Brain pericyte (primary cell): ENCODE results near the gene PROM1.

Source experiments
- DNase-seq: peaks from one replicate; pipeline ENCODE4 v3.0.0-alpha.2; 2012; ENCODE audit warnings: low read depth, low spot score

Gene PROM1

GRCh38 chr4:16083241-16084191 is at the start of gene PROM1:
PROM1 (minus strand) TSS chr4:16084023; CDS start chr4:16075906, 8,117 bp downstream.
- no peak for DNase-seq

GRCh38 chr4:16133406-16133805 is 49.6 kb upstream of the PROM1 start:
- DNase-seq: no peak

- DNase-seq: no peak
Observed at GRCh38 chr4:16131293-16131692, 47.5 kb upstream of the PROM1 start.

- no peak for DNase-seq
Observed at GRCh38 chr4:16129336-16129735, 45.5 kb upstream of the PROM1 start.

- no peak for DNase-seq
Observed at GRCh38 chr4:16126714-16127113, 42.9 kb upstream of the PROM1 start.

- no peak for DNase-seq
Observed at GRCh38 chr4:16125571-16126445, 42.0 kb upstream of the PROM1 start.

- DNase-seq: no peak
Observed at GRCh38 chr4:16124232-16124631, 40.4 kb upstream of the PROM1 start.

GRCh38 chr4:16123356-16124084 is 39.7 kb upstream of the PROM1 start:
- DNase-seq: no peak

GRCh38 chr4:16122784-16123183 is 39.0 kb upstream of the PROM1 start:
- no peak for DNase-seq

GRCh38 chr4:16122308-16122711 is 38.5 kb upstream of the PROM1 start:
- DNase-seq: no peak

GRCh38 chr4:16120720-16121119 is 36.9 kb upstream of the PROM1 start:
- DNase-seq: no peak

GRCh38 chr4:16119981-16120380 is 36.2 kb upstream of the PROM1 start:
- DNase-seq: no peak

GRCh38 chr4:16118090-16118489 is 34.3 kb upstream of the PROM1 start:
- DNase-seq: no peak

GRCh38 chr4:16117164-16117563 is 33.3 kb upstream of the PROM1 start:
- DNase-seq: no peak

- no peak for DNase-seq
Observed at GRCh38 chr4:16116493-16116990, 32.7 kb upstream of the PROM1 start.

GRCh38 chr4:16116019-16116418 is 32.2 kb upstream of the PROM1 start:
- no peak for DNase-seq

GRCh38 chr4:16114546-16114945 is 30.7 kb upstream of the PROM1 start:
- DNase-seq: no peak

- no peak for DNase-seq
Observed at GRCh38 chr4:16113741-16114140, 29.9 kb upstream of the PROM1 start.

- DNase-seq: no peak
Observed at GRCh38 chr4:16111533-16111932, 27.7 kb upstream of the PROM1 start.

GRCh38 chr4:16110661-16111290 is 27.0 kb upstream of the PROM1 start:
- DNase-seq: no peak

GRCh38 chr4:16110199-16110598 is 26.4 kb upstream of the PROM1 start:
- DNase-seq: no peak
